GM23338 (cell line): ENCODE data around the gene GAN. TPM values are rescaled to one million over a fixed set of nuclear protein-coding genes. Genes with fewer than 3 reads are reported as not detected.

Experiments used
- ATAC-seq: fragments of 200-7000 bp; cut with Tn5 transposase; 3 replicates; pipeline ENCODE4 v1.9.1; 2020
- DNase-seq: peaks from one replicate; pipeline ENCODE4 v3.0.0-alpha.2; 2015; ENCODE audit warnings: low spot score
- H2AFZ ChIP-seq: fragments of 200-600 bp; sonication (generic); 2 replicates; pipeline ENCODE4 v1.8.0; 2016; ENCODE audit warnings: antibody characterized with exemption, mild to moderate bottlenecking, moderate library complexity
- H3F3A ChIP-seq: fragments of 200-600 bp; sonication (generic); replicated peaks from 2 replicates; pipeline ENCODE4 v1.8.0; 2017; ENCODE audit warnings: antibody characterized with exemption, mixed run types, low read depth
- H3K27ac ChIP-seq: fragments of 200-600 bp; sonication (generic); 2 replicates; pipeline ENCODE4 v1.6.1; 2016; ENCODE audit warnings: low read depth
- H3K27me3 ChIP-seq: fragments of 200-600 bp; sonication (generic); 2 replicates; pipeline ENCODE4 v1.8.0; 2016; ENCODE audit warnings: mild to moderate bottlenecking, mixed run types, moderate library complexity; ENCODE audit not compliant: insufficient read depth
- H3K36me3 ChIP-seq: fragments of 200-600 bp; sonication (generic); 2 replicates; pipeline ENCODE4 v1.8.0; 2016; ENCODE audit warnings: mild to moderate bottlenecking; ENCODE audit not compliant: insufficient read depth
- H3K4me1 ChIP-seq: fragments of 200-600 bp; sonication (generic); 2 replicates; pipeline ENCODE4 v1.8.0; 2016; ENCODE audit warnings: mild to moderate bottlenecking, moderate library complexity; ENCODE audit not compliant: insufficient read depth
- H3K4me2 ChIP-seq: fragments of 200-600 bp; sonication (generic); 2 replicates; pipeline ENCODE4 v1.7.1; 2017; ENCODE audit warnings: mixed run types
- H3K4me3 ChIP-seq: fragments of 200-600 bp; sonication (generic); 2 replicates; pipeline ENCODE4 v1.6.1; 2016; ENCODE audit warnings: mixed run types
- H3K79me2 ChIP-seq: fragments of 200-600 bp; sonication (generic); replicated peaks from 2 replicates; pipeline ENCODE4 v1.8.0; 2017; ENCODE audit warnings: mild to moderate bottlenecking; ENCODE audit not compliant: insufficient read depth
- H3K9me2 ChIP-seq: fragments of 200-600 bp; sonication (generic); 2 replicates; pipeline ENCODE4 v1.8.0; 2017; ENCODE audit not compliant: insufficient read depth
- H4K20me1 ChIP-seq: fragments of 200-600 bp; sonication (generic); replicated peaks from 2 replicates; pipeline ENCODE4 v1.8.0; 2017; ENCODE audit warnings: mild to moderate bottlenecking; ENCODE audit not compliant: insufficient read depth
- H3K27ac Mint-ChIP-seq: 2 replicates; pipeline ENCODE4 v1.8.0; 2020; ENCODE audit warnings: inconsistent platforms, mild to moderate bottlenecking, moderate library complexity, mixed read lengths
- H3K27me3 Mint-ChIP-seq: 3 replicates; pipeline ENCODE4 v1.8.0; 2022; ENCODE audit warnings: low read depth, mild to moderate bottlenecking, moderate library complexity, mixed read lengths, inconsistent platforms; ENCODE audit not compliant: insufficient read depth, poor library complexity
- H3K36me3 Mint-ChIP-seq: 3 replicates; pipeline ENCODE4 v1.8.0; 2021; ENCODE audit warnings: low read depth, mild to moderate bottlenecking, inconsistent platforms, moderate library complexity, mixed read lengths
- H3K4me1 Mint-ChIP-seq: 3 replicates; pipeline ENCODE4 v1.8.0; 2020; ENCODE audit warnings: mild to moderate bottlenecking, inconsistent platforms, mixed read lengths
- H3K4me3 Mint-ChIP-seq: 3 replicates; pipeline ENCODE4 v1.8.0; 2021; ENCODE audit warnings: moderate library complexity, mild to moderate bottlenecking, inconsistent platforms, mixed read lengths
- H3K9me3 Mint-ChIP-seq: 3 replicates; pipeline ENCODE4 v1.8.0; 2020; ENCODE audit warnings: moderate library complexity, mild to moderate bottlenecking, inconsistent platforms, mixed read lengths
- CREB1 ChIP-seq: fragments of 250-450 bp; sonication (Bioruptor Pico); IDR thresholded peaks from 2 replicates; pipeline ENCODE4 v1.5.0; 2020; ENCODE audit warnings: low read depth, mild to moderate bottlenecking, moderate library complexity
- EZH2phosphoT487 ChIP-seq: fragments of 200-600 bp; sonication (generic); IDR thresholded peaks from one replicate; pipeline ENCODE4 v1.8.1; 2018; ENCODE audit warnings: antibody characterized with exemption; ENCODE audit not compliant: unreplicated experiment
- JUNB ChIP-seq: IDR thresholded peaks from one replicate; pipeline ENCODE4 v1.6.1; 2016; ENCODE audit warnings: antibody characterized with exemption; ENCODE audit not compliant: unreplicated experiment
- NANOG ChIP-seq: IDR thresholded peaks from 2 replicates; pipeline ENCODE4 v1.6.1; 2016; ENCODE audit warnings: antibody characterized with exemption, borderline replicate concordance
- POLR2AphosphoS5 ChIP-seq: IDR thresholded peaks from 2 replicates; pipeline ENCODE4 v1.6.1; 2016; ENCODE audit warnings: antibody characterized with exemption, low read depth
- STAT1 ChIP-seq: IDR thresholded peaks from one replicate; pipeline ENCODE4 v1.6.1; 2016; ENCODE audit warnings: antibody characterized with exemption; ENCODE audit not compliant: unreplicated experiment
- ZNF114 ChIP-seq: fragments of 250-450 bp; sonication (Bioruptor Pico); IDR thresholded peaks from 2 replicates; pipeline ENCODE4 v1.5.0; 2020; ENCODE audit warnings: mild to moderate bottlenecking, moderate library complexity
- ZNF331 ChIP-seq: fragments of 250-450 bp; sonication (Bioruptor Pico); IDR thresholded peaks from 2 replicates; pipeline ENCODE4 v1.5.0; 2020; ENCODE audit warnings: low read depth, mild to moderate bottlenecking, moderate library complexity
- polyA plus RNA-seq: library from polyadenylated mRNA; unstranded; fragments of >200 nt; fragmentation: Nextera tagmentation; extraction: Ambion mirVana; gene quantifications from 2 replicates; pipeline ENCODE4 v1.2.1, GENCODE V29; 2016
- total RNA-seq: library from RNA; depleted of rRNA; stranded (reverse); fragments of >200 nt; shearing (Covaris generic); gene quantifications from 2 replicates; pipeline ENCODE4 v1.2.3, GENCODE V29; 2014
- TF ChIP-seq, protein P1 (sequence below), 2 experiments: fragments of 200-600 bp in 1 of 2; sonication (generic) in 1 of 2; conservative IDR thresholded peaks; 2 replicates each; pipeline versions ENCODE4 v1.5.1 to v1.6.1; 2016 to 2017; ENCODE audit warnings: antibody characterized with exemption in 2 of 2, low read depth in 2 of 2, mild to moderate bottlenecking in 2 of 2, moderate library complexity in 1 of 2
- TF ChIP-seq, protein P2 (sequence below): fragments of 250-450 bp; sonication (Bioruptor Pico); IDR thresholded peaks from 2 replicates; pipeline ENCODE4 v1.5.0; 2020; ENCODE audit warnings: mild to moderate bottlenecking, moderate library complexity
- TF ChIP-seq, protein P3 (sequence below): IDR thresholded peaks from one replicate; pipeline ENCODE4 v1.6.1; 2018; ENCODE audit warnings: antibody characterized with exemption; ENCODE audit not compliant: unreplicated experiment

Gene GAN
- total and polyA plus RNA-seq, 2 experiments from 2014 or later = 8.1 to 28.5 TPM

DNA sequence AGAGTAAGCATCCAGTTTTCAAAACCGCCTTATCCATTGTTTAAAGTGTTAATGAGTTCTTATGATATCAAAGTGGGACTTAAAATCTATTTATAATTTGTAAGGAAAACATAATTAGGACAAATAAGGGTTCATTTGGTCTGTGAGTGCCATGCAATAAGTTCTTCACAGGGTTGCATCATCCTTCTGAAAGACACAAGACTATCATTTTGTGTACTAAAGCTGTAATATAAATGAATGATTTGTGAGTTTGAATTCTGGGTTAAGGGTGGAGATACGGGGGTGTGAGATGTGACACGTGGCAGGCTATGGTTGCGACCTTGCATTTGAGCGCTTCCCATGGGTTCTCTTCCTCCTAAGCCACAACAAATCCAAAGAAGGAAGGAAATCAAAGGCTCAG lies 6.8 kb downstream of the GAN start (continued):
- TF ChIP-seq EZH2phosphoT487 (no peak), JUNB (no peak)
- TF ChIP-seq, protein P1, sequence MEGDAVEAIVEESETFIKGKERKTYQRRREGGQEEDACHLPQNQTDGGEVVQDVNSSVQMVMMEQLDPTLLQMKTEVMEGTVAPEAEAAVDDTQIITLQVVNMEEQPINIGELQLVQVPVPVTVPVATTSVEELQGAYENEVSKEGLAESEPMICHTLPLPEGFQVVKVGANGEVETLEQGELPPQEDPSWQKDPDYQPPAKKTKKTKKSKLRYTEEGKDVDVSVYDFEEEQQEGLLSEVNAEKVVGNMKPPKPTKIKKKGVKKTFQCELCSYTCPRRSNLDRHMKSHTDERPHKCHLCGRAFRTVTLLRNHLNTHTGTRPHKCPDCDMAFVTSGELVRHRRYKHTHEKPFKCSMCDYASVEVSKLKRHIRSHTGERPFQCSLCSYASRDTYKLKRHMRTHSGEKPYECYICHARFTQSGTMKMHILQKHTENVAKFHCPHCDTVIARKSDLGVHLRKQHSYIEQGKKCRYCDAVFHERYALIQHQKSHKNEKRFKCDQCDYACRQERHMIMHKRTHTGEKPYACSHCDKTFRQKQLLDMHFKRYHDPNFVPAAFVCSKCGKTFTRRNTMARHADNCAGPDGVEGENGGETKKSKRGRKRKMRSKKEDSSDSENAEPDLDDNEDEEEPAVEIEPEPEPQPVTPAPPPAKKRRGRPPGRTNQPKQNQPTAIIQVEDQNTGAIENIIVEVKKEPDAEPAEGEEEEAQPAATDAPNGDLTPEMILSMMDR (conservative IDR thresholded peaks at IDR 0.05; ENCODE audit: low read depth in 2 of 2) = no peak
- TF ChIP-seq, protein P2, sequence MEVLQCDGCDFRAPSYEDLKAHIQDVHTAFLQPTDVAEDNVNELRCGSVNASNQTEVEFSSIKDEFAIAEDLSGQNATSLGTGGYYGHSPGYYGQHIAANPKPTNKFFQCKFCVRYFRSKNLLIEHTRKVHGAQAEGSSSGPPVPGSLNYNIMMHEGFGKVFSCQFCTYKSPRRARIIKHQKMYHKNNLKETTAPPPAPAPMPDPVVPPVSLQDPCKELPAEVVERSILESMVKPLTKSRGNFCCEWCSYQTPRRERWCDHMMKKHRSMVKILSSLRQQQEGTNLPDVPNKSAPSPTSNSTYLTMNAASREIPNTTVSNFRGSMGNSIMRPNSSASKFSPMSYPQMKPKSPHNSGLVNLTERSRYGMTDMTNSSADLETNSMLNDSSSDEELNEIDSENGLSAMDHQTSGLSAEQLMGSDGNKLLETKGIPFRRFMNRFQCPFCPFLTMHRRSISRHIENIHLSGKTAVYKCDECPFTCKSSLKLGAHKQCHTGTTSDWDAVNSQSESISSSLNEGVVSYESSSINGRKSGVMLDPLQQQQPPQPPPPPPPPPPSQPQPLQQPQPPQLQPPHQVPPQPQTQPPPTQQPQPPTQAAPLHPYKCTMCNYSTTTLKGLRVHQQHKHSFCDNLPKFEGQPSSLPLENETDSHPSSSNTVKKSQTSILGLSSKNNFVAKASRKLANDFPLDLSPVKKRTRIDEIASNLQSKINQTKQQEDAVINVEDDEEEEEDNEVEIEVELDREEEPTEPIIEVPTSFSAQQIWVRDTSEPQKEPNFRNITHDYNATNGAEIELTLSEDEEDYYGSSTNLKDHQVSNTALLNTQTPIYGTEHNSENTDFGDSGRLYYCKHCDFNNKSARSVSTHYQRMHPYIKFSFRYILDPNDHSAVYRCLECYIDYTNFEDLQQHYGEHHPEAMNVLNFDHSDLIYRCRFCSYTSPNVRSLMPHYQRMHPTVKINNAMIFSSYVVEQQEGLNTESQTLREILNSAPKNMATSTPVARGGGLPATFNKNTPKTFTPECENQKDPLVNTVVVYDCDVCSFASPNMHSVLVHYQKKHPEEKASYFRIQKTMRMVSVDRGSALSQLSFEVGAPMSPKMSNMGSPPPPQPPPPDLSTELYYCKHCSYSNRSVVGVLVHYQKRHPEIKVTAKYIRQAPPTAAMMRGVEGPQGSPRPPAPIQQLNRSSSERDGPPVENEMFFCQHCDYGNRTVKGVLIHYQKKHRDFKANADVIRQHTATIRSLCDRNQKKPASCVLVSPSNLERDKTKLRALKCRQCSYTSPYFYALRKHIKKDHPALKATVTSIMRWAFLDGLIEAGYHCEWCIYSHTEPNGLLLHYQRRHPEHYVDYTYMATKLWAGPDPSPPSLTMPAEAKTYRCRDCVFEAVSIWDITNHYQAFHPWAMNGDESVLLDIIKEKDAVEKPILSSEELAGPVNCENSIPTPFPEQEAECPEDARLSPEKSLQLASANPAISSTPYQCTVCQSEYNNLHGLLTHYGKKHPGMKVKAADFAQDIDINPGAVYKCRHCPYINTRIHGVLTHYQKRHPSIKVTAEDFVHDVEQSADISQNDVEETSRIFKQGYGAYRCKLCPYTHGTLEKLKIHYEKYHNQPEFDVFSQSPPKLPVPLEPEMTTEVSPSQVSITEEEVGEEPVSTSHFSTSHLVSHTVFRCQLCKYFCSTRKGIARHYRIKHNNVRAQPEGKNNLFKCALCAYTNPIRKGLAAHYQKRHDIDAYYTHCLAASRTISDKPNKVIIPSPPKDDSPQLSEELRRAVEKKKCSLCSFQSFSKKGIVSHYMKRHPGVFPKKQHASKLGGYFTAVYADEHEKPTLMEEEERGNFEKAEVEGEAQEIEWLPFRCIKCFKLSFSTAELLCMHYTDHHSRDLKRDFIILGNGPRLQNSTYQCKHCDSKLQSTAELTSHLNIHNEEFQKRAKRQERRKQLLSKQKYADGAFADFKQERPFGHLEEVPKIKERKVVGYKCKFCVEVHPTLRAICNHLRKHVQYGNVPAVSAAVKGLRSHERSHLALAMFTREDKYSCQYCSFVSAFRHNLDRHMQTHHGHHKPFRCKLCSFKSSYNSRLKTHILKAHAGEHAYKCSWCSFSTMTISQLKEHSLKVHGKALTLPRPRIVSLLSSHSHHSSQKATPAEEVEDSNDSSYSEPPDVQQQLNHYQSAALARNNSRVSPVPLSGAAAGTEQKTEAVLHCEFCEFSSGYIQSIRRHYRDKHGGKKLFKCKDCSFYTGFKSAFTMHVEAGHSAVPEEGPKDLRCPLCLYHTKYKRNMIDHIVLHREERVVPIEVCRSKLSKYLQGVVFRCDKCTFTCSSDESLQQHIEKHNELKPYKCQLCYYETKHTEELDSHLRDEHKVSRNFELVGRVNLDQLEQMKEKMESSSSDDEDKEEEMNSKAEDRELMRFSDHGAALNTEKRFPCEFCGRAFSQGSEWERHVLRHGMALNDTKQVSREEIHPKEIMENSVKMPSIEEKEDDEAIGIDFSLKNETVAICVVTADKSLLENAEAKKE = no peak

DNA sequence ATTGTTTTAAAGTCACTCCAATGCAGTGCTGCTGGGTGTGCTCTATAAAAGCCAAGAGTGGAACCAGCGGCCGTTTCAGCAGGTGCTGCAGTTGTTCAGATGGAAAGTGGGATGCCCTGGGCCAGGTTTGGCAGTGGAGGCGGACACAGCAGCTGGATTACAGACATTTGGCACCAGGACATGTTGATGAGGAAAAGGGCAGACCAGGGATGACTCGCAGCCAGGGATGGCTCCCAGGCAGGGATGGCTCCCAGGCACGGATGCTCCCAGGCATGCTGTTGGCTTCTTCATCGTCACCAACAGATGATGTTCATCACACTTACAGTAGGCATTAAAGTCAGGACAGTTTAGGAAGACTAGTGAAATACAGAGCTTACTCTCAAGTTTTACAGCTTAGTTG lies 10.0 kb downstream of the GAN start:
- Mint-ChIP-seq H3K4me3 (no peak overlapping the region), H3K27ac (no peak overlapping the region), H3K27me3 (peaks cover 3% of the 10 kb centered on the region), H3K4me1 (peaks cover 17% of the 10 kb centered on the region; the same call in 2 of the 3 replicates), H3K36me3 (no peaks in the 10 kb centered on the region), H3K9me3 (no peaks in the 10 kb centered on the region)
- ATAC-seq = no peak
- Histone ChIP-seq H3K27me3 (no peaks in the 10 kb centered on the region), H3K4me3 (no peak overlapping the region), H3K79me2 (peaks cover 95% of the 10 kb centered on the region), H3K27ac (no peak overlapping the region), H3K4me2 (no peak overlapping the region), H4K20me1 (peaks cover 28% of the 10 kb centered on the region), H3K4me1 (no peaks in the 10 kb centered on the region; the same call in 1 of the 2 replicates), H3F3A (no peaks in the 10 kb centered on the region), H3K9me2 (no peaks in the 10 kb centered on the region), H3K36me3 (no peaks in the 10 kb centered on the region), H2AFZ (no peak overlapping the region)
- no peak for DNase-seq
- TF ChIP-seq, protein P3, sequence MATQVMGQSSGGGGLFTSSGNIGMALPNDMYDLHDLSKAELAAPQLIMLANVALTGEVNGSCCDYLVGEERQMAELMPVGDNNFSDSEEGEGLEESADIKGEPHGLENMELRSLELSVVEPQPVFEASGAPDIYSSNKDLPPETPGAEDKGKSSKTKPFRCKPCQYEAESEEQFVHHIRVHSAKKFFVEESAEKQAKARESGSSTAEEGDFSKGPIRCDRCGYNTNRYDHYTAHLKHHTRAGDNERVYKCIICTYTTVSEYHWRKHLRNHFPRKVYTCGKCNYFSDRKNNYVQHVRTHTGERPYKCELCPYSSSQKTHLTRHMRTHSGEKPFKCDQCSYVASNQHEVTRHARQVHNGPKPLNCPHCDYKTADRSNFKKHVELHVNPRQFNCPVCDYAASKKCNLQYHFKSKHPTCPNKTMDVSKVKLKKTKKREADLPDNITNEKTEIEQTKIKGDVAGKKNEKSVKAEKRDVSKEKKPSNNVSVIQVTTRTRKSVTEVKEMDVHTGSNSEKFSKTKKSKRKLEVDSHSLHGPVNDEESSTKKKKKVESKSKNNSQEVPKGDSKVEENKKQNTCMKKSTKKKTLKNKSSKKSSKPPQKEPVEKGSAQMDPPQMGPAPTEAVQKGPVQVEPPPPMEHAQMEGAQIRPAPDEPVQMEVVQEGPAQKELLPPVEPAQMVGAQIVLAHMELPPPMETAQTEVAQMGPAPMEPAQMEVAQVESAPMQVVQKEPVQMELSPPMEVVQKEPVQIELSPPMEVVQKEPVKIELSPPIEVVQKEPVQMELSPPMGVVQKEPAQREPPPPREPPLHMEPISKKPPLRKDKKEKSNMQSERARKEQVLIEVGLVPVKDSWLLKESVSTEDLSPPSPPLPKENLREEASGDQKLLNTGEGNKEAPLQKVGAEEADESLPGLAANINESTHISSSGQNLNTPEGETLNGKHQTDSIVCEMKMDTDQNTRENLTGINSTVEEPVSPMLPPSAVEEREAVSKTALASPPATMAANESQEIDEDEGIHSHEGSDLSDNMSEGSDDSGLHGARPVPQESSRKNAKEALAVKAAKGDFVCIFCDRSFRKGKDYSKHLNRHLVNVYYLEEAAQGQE = no peak
- no peak for TF ChIP-seq ZNF114 (CRISPR knock-in tag)
- TF ChIP-seq NANOG = no peak
- TF ChIP-seq STAT1 = no peak
- TF ChIP-seq ZNF331 (CRISPR knock-in tag) = no peak
- no peak for TF ChIP-seq CREB1 (CRISPR knock-in tag)
- TF ChIP-seq POLR2AphosphoS5 = no peak
